Keratinocyte (primary cell): Measurements from ENCODE around the gene YAE1.

Source experiments
- EZH2 ChIP-seq: IDR thresholded peaks from one replicate; pipeline ENCODE4 v1.6.1; 2012; ENCODE audit warnings: inconsistent platforms, mild to moderate bottlenecking, low read length, moderate library complexity
- TF ChIP-seq, protein P1 (sequence below), 3 experiments: IDR thresholded peaks in 1 of 3; conservative IDR thresholded peaks in 1 of 3; optimal IDR thresholded peaks in 1 of 3; 2 replicates in 2 of 3; 3 replicates in 1 of 3; pipeline versions ENCODE3 to v1.5.1; 2011; ENCODE audit warnings: low read length in 3 of 3, mild to moderate bottlenecking in 3 of 3, moderate library complexity in 2 of 3, control low read depth in 1 of 3, inconsistent platforms in 1 of 3; ENCODE audit not compliant: insufficient read depth in 2 of 3; ENCODE audit errors: extremely low read depth in 1 of 3

DNA sequence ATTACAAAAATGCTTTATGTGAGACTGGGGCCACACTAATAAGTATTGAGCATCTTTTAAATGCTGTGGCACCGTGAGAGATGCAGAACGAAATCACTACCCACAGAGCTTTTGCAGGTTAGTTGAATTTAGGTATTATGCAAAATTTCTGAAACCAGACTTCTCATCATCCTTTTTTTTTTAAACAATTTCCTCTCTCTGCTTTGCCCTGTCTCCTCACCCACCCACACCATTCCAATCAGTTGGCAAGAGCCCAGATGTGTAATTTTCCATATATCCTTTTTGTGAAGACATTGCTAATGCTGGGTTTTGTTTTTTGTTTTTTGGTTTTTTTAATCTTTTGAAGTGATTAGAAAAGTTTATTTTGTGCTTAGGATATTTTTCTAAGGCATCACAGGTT is 1.1 kb downstream of the YAE1 start:
- TF ChIP-seq, protein P1, sequence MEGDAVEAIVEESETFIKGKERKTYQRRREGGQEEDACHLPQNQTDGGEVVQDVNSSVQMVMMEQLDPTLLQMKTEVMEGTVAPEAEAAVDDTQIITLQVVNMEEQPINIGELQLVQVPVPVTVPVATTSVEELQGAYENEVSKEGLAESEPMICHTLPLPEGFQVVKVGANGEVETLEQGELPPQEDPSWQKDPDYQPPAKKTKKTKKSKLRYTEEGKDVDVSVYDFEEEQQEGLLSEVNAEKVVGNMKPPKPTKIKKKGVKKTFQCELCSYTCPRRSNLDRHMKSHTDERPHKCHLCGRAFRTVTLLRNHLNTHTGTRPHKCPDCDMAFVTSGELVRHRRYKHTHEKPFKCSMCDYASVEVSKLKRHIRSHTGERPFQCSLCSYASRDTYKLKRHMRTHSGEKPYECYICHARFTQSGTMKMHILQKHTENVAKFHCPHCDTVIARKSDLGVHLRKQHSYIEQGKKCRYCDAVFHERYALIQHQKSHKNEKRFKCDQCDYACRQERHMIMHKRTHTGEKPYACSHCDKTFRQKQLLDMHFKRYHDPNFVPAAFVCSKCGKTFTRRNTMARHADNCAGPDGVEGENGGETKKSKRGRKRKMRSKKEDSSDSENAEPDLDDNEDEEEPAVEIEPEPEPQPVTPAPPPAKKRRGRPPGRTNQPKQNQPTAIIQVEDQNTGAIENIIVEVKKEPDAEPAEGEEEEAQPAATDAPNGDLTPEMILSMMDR (optimal IDR thresholded peaks at IDR 0.05 in 1 of 3, IDR thresholded peaks at IDR 0.05 in 1 of 3, conservative IDR thresholded peaks at IDR 0.05 in 1 of 3; ENCODE audit: extremely low read depth in 1 of 3, insufficient read depth in 2 of 3, low read length in 3 of 3), result no peak
- TF ChIP-seq EZH2, result no peak
